GM12864 (cell line): ENCODE data around the gene PAFAH2.

ENCODE experiments used
- DNase-seq: peaks from one replicate; pipeline ENCODE4 v3.0.0-alpha.2; 2011; ENCODE audit warnings: low read depth
- H3K4me3 ChIP-seq: 2 replicates; pipeline ENCODE4 v1.5.1; 2011; ENCODE audit warnings: mild to moderate bottlenecking, low read depth, low read length, control low read depth
- TF ChIP-seq, protein P1 (sequence below): IDR thresholded peaks from 2 replicates; pipeline ENCODE4 v1.5.1; 2011; ENCODE audit warnings: low read depth, mild to moderate bottlenecking, moderate library complexity, low read length, control low read depth, inconsistent platforms; ENCODE audit errors: missing control alignments

PAFAH2 gene

GRCh38 chr1:26029864-26030481 is 32.1 kb upstream of the PAFAH2 start:
- no peak for DNase-seq
- H3K4me3 ChIP-seq, result no peak overlapping the region
- TF ChIP-seq, protein P1, sequence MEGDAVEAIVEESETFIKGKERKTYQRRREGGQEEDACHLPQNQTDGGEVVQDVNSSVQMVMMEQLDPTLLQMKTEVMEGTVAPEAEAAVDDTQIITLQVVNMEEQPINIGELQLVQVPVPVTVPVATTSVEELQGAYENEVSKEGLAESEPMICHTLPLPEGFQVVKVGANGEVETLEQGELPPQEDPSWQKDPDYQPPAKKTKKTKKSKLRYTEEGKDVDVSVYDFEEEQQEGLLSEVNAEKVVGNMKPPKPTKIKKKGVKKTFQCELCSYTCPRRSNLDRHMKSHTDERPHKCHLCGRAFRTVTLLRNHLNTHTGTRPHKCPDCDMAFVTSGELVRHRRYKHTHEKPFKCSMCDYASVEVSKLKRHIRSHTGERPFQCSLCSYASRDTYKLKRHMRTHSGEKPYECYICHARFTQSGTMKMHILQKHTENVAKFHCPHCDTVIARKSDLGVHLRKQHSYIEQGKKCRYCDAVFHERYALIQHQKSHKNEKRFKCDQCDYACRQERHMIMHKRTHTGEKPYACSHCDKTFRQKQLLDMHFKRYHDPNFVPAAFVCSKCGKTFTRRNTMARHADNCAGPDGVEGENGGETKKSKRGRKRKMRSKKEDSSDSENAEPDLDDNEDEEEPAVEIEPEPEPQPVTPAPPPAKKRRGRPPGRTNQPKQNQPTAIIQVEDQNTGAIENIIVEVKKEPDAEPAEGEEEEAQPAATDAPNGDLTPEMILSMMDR, result no peak

DNA sequence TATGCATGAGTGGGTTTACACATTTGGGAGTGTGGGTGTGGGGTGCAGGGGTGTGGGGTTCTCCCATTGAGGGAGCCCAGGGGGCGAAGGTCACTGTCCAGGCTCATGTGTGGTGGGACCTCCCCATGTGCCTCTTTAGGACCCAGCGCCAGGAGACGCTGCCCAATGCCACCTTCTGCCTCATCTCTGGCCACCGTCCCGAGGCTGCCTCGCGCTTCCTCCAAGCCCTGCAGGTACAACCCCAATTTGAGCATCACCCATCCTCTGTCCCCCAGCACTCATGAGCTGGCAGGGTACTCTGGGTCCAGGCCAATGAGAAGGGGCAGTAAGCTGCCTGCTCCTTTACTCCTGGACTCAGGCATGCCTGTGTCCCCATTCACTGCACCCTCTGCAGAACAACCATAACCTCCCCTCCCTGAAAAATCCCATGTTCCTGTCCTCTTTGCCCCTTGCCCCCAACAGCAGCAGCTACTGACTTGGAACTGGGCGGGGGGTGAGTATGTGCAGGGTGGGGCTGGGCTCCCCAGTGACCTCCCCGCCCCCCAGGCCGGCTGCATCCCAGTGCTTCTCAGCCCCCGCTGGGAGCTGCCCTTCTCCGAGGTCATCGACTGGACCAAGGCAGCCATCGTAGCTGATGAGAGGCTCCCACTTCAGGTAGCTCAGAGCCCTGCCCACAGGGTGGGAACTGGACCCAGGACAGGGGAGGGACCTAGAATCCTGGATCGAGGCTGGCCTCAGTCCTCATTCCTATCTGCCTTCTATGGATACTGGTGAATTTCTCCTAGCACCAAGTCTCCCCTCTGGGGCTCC is 31.4 kb upstream of the PAFAH2 start:
- TF ChIP-seq, protein P1, result no peak
- DNase-seq, result no peak
- H3K4me3 ChIP-seq, result no peak overlapping the region

- TF ChIP-seq, protein P1, result no peak
- H3K4me3 ChIP-seq, result no peak overlapping the region
- DNase-seq, result no peak
These were observed 30.7 kb upstream of the PAFAH2 start for GRCh38 chr1:26028490-26028980.

- no peak for DNase-seq
- no peak overlapping the region for H3K4me3 ChIP-seq
- TF ChIP-seq, protein P1, result no peak
These were observed 30.0 kb upstream of the PAFAH2 start for GRCh38 chr1:26027716-26028489.

- DNase-seq, result no peak
- no peak overlapping the region for H3K4me3 ChIP-seq
- TF ChIP-seq, protein P1, result no peak
These were observed 27.7 kb upstream of the PAFAH2 start for GRCh38 chr1:26025517-26025916.

DNA sequence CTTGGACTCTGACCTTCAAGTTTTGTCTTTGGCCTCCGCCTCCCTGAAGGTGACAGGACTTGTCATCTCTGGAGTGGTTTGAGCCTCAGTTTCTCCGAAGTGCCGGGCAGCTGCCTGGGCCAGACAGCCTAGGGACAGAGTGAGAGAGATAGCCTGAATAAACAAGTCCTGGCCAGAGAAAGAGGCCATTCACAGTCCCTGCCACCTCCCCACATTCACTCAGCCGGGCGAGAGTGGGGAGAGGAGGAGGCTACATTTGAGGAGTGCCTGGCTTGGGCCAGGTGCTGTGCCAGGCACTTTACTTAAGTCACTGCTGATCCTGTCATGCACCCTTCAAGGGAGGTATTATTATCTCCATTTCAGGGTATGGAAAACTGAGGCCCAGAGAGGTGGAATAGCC is 27.2 kb upstream of the PAFAH2 start:
- TF ChIP-seq, protein P1, result no peak
- DNase-seq, result no peak
- no peak overlapping the region for H3K4me3 ChIP-seq
